Measurements from ENCODE around the gene GTF2A1.
"Not testable (repeated sequence)": the region's sequence is repeated elsewhere in the genome, so short reads cannot be mapped to it uniquely, and the experiment has no call there.

Gene GTF2A1

DNA sequence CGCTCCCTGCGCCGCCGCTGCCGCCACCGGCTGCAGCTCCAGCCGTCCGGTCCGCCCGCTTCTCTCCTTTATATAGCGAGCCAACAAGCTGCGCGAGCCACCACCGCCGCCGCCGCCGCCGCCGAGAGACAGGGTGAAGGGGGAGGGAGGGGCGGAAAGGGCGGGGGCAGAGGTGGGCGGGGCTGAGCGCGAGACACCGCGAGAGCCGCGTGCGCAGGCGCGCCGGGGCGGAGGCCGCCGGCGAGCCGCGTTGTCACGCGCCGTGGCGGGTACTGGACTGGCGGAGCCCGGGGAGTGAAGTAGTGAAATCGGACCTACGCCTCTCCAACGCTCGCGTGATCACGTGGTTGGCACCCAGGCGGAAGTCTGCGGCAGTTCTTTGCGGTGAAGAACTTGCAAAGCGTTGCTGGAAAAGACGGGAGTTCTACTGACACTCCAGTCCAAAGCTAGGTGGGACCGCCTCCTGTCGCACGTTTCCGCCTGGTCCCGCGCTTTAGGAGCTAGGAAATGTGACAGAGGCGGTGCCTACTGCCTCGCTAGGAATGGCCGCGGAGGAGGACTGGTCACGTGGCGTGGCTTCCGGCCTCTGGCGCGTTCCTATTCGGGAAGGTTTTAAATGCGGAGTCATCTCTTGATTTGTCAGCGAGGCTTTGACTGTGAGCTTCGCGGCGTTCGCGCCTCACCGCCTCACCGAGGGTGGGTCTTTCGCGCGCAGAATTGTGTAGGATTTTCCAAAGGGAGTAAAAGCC is at the start of gene GTF2A1:
GTF2A1 (minus strand) TSS at position 130 of the 749 bp plus-strand sequence. CDS start 441 bp downstream, outside the sequence.
- DNase-seq (ENCODE audit: low read depth in 2 of 2): peak; percentile 81 to 92

DNA sequence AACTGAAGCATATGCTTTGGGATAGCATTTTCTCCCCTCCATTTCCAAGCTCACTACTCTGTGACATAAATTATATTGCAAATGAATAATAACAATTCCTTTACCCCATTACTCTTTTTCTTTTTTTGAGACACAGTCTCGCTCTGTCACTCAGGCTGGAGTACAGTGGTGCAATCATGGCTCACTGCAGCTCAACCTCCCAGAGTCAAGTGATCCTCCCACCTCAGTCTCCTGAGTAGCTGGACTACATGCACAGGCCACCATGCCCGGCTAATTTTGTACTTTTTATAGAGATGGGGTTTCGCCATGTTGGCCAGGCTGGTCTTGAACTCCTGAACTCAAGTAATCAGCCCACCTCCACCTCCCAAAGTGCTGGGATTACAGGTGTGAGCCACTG is 49.2 kb upstream of the GTF2A1 start:
- DNase-seq (ENCODE audit: low read depth in 2 of 2): no peak

DNA sequence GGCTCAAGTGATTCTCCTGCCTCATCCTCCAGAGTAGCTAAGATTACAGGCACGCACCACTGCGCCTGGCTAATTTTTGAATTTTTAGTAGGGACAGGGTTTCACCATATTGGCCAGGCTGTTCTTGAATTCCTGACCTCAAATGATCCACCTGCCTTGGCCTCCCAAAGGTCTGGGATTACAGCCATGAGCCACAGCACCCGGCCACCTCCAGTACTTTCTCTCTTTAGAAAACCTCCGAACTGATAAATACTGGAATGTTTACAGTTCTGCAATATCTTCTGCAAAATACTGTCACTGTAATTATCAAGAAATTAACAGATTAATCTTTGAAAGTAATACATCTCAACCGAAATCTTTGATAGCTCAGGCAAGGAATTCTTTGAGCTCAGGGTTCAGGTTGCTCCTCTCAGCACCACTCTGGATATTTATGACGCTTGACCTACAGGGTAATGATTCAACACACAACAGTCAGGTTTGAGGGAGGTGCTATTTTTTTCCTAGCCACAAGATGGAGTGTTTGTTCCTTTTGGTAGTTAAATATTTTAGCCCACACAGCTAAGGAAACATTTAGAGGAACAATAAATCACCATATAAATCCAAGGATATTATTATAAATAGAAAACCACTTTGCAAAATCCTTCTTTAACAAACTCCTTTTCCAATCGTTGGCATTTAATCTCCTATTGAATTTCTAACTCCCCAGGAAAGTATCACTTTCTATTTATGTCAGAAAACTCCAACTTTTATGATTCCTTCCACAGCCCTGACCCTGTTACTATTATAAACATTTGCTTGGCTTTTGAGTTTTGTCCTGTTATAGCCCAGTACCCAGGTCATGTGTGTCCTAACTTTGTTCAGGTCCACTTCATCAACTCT is 48.6 kb upstream of the GTF2A1 start:
- DNase-seq (ENCODE audit: low read depth in 2 of 2): no peak

DNA sequence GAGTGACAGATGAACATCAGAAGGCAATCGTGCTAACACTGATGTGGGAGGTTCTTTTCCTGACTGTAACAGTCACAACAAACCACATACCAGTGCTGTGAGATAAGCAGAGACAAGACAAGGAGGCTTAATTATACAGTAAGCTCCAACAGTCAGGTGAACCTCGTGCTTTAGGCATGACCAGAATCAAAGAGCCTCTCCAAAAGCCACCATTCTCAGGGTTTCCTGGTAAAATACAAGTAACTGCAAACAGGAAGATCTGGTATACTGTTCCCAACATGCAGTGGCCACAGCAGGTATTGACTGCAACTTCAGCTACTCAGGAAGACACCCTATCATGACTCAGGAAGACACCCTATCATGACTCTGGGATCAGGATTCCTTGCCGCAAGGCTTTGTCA is 47.3 kb upstream of the GTF2A1 start:
- DNase-seq (ENCODE audit: low read depth in 2 of 2): no peak

DNA sequence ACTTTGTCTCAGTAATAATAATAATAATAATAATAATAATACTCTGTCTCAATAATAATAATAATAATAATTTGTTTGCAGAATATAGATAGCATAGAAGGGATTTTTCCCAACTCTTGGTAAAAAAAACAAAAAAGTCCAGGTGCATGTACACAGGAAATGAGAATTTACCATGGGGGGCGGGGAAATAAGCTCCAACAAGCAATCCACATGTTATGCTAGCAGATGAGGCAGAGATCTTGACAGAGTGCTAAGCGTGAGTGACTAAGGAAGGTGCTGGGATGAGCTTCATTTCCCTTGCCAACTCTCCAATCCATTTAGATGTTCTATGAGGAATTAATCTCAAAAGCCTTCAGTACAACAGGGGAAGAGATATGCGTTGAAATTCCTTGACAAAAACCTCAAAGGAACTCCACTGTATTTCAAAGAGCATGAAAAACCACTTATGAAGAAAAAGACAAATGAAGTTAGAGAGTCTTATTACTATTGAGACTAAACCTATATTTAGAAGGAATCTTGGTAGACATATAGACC is 44.9 kb upstream of the GTF2A1 start:
- no peak for DNase-seq (ENCODE audit: low read depth in 2 of 2)

DNA sequence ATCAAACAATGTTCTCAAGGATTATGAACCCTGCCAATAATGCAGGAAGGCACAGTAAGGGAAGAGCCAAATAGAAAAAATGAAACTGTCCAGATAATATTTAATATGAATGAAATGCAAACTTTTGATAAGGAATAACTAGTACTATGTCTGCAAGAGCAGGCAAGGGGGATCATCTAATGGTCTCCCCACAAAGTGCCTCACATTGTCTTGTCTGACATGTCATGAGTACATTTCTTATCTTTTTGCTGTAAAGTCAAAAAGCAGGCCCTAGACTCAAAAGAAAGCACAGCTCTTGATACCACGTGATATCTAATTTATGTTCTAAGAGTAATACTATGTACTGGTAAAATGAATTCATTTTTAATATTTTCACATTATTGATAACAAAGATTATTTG is 43.9 kb upstream of the GTF2A1 start:
- DNase-seq (ENCODE audit: low read depth in 2 of 2): no peak

DNA sequence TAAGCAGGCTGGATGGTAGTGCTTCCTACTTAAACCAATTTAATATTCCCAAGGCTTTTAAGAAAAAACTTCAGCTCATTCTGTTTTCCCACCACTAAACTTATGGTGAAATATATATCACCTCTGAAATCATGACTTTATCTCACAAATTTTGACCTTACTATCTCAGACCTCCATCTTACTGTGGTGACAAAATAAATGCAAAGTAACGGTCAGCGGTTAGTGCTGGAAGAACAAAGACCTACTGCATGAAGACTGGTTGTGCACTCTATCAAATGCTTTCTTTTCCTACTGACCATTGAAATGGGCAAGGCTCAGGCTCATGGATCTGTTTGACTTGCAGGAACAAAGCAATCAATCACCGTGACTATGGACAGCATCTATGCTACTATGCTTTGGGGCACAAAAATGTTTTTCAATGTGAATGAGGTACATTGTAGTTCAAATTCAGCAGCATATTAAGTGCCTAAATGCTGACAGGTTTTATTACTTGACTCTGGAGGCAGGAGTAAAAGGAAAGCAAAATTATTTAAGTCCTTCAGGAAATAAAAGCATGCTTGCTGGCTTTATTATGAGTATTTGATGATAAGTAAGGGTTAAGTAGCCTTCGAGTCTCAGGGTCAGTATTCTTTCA is 43.1 kb upstream of the GTF2A1 start:
- no peak for DNase-seq (ENCODE audit: low read depth in 2 of 2)

DNA sequence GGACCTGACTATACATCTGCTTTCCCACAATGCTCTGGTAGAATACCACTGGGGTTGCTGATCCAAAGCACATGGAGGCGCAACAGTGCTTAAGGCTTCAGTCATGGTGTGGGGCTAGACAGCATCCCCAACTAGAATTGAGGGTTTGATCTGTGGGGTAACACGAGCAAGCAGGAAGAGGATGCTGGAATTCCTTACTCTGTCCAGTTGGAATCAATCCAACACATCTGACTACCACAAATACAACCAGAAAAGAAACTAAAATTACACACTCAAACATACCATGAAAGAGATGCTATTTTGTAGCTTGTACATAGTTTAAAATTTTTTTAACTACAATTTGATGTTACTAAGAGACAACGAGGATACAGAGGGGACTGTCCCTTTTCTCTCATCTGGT is 40.4 kb upstream of the GTF2A1 start:
- no peak for DNase-seq (ENCODE audit: low read depth in 2 of 2)

DNA sequence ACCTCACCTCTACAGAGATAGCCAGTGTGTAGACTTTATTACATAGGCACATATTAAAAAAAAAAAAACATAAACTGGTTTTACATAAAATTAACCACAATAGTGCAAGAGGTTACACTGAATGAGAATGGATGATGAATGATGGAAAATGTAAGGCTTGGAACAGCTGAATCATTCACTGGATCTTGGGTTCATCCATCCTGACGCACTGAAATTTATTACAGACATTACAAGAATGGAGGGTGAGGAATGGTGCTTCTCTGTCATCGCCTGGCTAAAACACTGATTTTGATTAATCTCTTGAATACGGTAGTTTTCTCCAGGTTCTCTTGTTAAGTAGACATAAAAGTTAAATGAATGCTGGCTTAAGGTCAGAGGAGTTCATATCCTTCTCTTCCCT is 40.0 kb upstream of the GTF2A1 start:
- no peak for DNase-seq (ENCODE audit: low read depth in 2 of 2)

DNA sequence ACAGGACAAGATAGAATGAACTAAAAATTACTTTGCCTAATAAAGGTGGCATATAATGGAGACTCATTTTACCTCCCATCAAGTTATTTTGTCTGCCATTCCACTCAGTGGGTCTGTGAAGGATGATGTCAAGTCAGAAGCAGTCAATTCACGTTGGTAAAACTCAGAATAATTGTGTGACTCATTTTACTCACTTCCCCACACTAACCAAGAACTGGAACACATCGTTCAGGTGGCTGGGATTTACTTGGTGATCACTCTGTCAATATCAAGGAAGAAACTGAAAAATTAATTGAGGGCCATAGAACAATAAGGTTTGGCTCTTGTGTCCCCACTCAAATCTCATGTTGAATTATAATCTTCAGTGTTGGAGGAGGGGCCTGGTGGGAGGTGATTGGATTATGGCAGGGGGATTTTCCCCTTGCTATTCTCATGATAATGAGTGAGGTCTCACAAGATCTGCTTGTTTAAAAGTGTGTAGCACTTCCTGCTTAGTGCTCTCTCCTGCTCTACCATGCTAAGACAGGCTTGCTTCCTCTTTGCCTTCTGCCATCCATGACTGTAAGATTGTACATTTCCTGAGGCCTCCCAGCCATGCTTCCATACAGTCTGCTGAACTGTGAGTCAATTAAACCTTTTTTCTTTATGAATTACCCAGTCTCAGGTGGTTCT is 35.7 kb upstream of the GTF2A1 start:
- no peak for DNase-seq (ENCODE audit: low read depth in 2 of 2)

DNA sequence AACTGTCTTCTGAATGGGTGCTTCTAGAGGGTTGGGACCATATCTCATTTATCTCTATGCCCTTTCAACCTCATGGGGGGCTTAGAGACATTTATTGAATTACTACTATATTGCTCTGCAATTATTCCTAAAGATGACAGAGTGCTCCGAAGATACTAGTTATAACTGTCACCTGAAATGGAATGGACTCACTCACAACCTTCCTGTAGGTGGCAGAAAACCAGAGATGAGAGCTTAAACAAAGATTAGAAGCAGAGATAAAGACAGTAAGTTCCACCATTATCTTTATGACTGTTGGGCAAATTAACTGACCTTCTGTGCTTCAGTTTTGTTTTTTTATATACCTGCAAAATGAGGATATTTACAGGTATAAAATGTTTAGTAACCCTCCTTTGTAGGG is 31.5 kb upstream of the GTF2A1 start:
- DNase-seq (ENCODE audit: low read depth in 2 of 2): no peak

DNA sequence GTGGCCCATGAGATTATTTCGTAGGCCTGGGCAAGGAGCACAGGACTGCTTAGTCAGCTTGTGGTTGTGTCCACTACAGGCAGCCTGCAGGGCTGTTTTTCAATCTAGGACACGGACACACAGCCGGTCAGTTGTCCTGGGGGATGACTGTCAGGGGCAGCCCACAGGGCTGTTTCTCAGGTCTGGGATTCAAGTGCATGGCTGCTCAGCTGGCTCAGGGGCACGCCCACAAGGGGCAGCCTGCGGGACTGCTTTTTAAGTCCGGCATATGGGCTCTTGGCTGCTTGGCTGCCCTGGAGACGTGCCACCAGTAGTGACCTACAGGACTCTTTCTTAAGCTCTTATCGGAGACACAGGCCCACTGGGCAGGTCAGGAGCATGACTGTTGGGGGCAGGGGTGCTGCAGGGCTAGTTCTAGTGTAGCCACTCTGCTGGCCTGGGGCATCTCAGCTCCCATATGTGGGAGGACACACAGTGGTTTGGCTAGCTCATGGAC is 26.6 kb upstream of the GTF2A1 start:
- no peak for DNase-seq (ENCODE audit: low read depth in 2 of 2)

DNA sequence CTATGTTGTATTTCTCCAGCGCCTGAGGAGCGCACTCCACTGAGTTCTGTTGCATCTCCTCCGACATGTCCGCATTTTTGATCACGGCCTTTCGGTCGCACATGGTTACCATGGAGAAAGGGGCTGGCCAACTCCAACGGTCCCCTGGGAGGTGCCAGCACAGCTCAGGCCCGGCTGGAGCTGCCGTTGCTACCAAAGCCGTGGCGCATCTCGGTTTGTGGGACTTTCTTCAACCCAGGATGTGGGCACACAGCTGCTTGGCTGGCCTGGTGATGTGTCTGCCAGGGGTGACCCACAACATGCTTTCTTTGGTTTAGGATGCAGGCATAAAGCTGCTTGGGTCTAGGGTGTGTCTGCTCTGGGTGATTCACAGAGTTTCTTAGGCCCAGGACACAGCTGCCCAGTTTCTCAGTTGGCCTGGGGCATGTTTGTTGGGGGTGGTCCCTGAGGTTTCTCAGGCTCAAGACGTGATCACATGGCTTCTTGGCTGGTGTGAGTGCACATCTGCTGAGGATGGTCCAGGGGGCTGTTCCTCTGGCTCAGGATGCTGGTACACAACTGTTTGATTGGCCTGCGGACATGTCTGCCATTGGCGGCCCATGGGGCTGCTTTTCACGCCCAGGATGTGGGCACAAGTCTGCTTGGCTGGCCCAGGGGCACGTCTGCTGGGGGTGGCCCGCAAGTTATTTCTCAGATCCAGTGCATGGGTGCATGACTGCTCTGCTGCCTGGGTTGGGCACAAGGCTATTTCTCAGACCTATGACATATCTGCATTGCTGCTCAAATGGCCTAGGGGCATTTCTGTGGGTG is 25.9 kb upstream of the GTF2A1 start:
- DNase-seq (ENCODE audit: low read depth in 2 of 2): no peak

DNA sequence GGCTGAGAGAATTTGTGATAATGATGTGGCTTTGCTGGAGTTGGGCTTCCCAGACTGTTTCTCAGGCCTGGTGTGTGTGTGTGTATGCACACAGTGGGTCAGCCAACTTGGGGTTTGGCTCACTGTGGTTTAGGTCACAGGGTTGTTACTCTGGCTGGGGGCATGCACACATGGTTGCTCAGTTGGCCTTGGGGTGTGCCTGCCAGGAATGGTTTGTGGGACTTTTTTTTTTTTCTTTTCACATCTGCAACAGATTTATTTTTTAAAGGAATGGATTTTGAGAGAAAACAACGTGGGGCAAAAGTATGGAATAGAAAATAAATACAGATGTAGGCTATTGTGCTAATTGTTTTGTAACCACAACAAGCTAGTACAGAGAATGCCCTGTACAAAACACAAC is 25.0 kb upstream of the GTF2A1 start:
- no peak for DNase-seq (ENCODE audit: low read depth in 2 of 2)

DNA sequence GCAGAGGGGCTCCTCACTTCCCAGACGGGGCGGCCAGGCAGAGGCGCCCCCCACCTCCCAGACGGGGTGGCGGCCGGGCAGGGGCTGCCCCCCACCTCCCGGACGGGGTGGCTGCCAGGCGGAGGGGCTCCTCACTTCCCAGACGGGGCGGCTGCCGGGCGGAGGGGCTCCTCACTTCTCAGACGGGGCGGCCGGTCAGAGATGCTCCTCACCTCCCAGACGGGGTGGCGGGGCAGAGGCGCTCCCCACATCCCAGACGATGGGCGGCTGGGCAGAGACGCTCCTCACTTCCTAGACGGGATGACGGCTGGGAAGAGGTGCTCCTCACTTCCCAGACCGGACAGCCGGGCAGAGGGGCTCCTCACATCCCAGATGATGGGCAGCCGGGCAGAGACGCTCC is 23.7 kb upstream of the GTF2A1 start:
- not testable (repeated sequence) for DNase-seq (ENCODE audit: low read depth in 2 of 2)

DNA sequence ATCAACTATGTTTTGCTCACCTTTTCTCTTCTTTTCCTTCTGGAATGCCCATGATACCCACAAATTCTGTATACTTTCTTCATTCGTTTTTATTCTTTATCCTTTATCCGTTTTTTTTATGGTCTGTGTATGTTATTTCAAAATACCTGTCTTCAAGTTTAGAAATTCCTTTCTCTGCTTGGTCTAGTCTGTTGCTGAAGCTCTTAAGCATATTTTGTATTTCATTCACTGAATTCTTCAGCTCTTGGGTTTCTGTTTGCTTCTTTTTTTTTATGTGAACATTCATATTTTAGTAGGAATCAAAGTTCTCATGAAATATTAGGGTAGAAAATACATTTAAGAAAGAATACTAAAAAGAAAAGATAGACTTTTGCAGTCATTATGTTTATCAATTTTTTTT is 22.7 kb upstream of the GTF2A1 start:
- DNase-seq (ENCODE audit: low read depth in 2 of 2): no peak

DNA sequence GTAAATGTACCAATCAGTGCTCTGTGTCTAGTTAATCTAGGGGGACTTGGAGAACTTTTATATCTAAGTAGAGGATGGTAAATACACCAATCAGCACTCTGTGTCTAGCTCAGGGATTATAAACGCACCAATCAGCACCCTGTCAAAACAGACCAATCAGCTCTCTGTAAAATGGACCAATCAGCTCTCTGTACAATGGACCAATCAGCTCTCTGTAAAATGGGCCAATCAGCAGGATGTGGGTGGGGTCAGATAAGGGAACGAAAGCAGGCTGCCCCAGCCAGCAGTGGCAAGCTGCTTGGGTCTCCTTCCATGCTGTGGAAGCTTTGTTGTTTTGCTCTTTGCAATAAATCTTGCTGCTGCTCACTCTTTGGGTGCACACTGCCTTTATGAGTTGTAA is 16.1 kb upstream of the GTF2A1 start:
- not testable (repeated sequence) for DNase-seq (ENCODE audit: low read depth in 2 of 2)

DNA sequence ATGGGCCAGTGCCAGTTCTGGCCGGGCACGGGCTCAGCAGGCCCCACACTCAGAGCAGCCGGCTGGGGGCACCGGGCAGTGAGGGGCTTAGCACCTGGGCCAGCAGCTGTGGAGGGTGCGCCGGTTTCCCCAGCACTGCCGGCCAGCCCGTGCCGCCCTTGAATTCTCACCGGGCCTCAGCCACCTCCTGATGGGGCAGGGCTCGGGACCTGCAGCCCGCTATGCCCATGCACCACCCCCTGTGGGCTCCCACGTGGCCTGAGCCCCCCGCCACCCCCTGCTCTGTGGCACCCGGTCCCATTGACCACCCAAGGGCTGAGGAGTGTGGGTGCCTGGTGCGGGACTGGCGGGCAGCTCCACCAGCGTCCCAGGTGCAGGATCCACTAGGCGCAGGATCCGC is 15.4 kb upstream of the GTF2A1 start:
- DNase-seq (ENCODE audit: low read depth in 2 of 2): no peak

DNA sequence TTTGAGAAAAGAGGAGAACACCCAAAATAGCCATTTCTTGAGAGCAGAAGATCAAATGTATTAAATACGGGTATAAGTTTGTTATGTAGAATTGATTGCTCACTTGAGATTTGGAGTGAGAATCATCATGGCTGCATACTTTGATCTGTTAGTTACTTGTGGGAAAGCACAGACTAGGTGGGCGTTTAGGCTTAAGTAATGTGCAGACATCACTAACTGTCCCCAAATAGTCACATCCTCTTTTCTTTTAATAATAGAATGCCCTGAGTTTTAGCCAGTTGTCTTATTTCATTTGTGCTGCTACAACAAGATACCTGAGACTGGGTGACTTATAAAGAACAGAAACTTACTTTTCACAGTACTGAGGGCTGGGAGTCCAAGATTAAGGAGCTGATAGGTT is 14.3 kb upstream of the GTF2A1 start:
- DNase-seq (ENCODE audit: low read depth in 2 of 2): no peak

DNA sequence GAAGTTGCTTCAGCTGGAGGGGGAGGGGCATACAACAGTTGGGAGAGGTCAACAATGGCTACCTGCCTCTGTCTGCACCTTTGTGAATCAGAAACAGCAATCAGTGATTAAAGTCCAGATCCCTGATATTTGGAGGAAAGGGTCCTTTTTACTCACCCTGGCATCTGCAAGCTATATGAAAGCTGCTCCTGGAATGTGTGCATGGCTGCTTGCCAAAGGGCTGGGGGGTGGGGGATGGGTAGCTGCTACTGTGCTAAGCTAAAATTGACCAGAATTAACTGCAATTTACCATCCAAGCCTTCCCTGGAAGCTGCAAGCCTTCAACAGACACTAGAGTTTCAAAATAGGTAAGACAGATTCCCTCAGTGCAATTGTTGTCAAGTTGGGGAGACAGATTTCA is 13.5 kb upstream of the GTF2A1 start:
- DNase-seq (ENCODE audit: low read depth in 2 of 2): no peak

DNA sequence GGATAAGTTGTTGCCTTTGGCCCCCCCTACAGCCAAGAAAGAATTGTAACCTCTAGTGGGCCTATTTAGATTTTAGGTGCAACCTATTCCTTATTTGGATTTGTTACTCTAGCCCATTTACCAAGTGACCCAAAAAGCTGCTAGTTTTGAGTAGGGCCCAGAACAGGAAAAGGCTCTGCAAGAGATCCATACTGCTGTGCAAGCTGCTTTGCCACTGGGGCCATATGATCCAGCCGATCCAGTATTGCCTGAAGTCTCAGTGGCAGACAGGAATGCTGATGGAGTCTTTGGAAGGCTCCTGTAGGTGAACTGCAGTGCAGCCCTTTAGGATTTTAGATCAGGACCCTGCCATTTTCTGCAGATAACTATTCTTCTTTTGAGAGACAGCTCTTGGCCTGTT is 12.9 kb upstream of the GTF2A1 start:
- DNase-seq (ENCODE audit: low read depth in 2 of 2): no peak

Measured in activated CD4-positive, alpha-beta T cell treated with anti-CD3 and anti-CD28 coated beads for 24 hours (primary cell).